Caki2 (cell line): ENCODE measurements around the gene MED25. TPM values are rescaled to one million over a fixed set of nuclear protein-coding genes. Genes with fewer than 3 reads are reported as not detected.

Experiments used
- DNase-seq: peaks from one replicate; pipeline ENCODE4 v3.0.0-alpha.2; 2015; ENCODE audit warnings: low read depth
- in situ Hi-C: cut with HindIII; loops from 2 replicates; pipeline ENCODE4 v1.10.0; 2016; ENCODE audit warnings: low sequenced_read_pairs, low pct_unique_long_range_greater_than_20kb, mixed read lengths
- total RNA-seq: library from RNA; depleted of rRNA; stranded (reverse); fragments of >200 nt; shearing (Covaris generic); gene quantifications from 2 replicates; pipeline ENCODE4 v1.2.3, GENCODE V29; 2014; ENCODE audit warnings: low replicate concordance; rRNA removed

MED25 gene
- total RNA-seq = 27.0 and 34.7 TPM in 2 replicates

GRCh38 chr19:49817964-49818648, at the start of gene MED25:
TSS of gene MED25 (plus strand) at chr19:49818289. CDS start at chr19:49818342, 53 bp downstream.
- peak; percentile 97 for DNase-seq
- in situ Hi-C loops = no loop called here

DNA sequence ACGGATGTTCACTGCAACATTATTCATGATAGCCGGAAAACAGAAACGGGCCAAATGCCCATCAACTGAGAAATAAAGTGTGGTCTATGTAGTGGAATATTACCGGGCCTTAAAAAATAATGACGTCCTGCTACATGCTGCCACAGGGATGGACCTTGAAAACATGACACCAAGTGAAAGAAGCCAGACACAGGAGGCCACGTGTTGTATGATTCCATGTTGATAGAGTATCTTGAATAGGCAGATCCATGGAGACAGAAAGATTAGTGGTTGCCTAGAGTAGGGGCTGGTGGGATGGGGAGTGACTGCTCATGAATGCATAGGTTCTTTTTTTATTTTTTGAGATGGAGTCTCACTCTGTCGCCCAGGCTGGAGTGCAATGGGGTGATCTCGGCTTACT, 47.6 kb upstream of the MED25 start:
- in situ Hi-C loops = no loop called here
- DNase-seq = no peak

DNA sequence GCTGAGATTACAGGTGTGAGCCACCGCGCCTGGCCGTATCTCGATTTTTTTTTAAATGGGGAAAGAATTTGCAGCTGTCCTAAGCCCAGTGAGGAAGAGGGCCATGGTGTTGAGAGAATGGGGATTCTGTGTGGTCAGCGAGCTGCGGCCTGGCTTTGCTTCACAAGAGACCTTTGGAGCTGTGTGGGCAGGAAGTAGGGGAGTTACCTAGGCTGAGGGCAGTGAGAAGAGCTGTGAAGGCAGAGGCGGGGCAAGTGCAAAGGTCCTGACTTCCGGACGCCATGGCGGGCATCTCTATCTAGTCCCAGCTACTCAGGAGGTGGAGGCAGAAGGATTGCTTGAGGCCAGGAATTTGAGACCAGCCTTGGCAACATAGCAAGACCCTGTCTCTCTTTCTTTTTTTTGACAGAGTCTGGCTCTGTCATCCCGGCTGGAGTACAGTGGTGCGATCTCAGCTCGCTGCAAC, 46.4 kb upstream of the MED25 start:
- in situ Hi-C loops = no loop called here
- no peak for DNase-seq

GRCh38 chr19:49772850-49773432, 45.1 kb upstream of the MED25 start:
- DNase-seq = no peak
- in situ Hi-C loops = no loop called here

GRCh38 chr19:49773663-49774350, 44.3 kb upstream of the MED25 start:
- DNase-seq = no peak
- in situ Hi-C loops = no loop called here

GRCh38 chr19:49774969-49775368, 43.1 kb upstream of the MED25 start:
- DNase-seq = no peak
- in situ Hi-C loops = no loop called here

DNA sequence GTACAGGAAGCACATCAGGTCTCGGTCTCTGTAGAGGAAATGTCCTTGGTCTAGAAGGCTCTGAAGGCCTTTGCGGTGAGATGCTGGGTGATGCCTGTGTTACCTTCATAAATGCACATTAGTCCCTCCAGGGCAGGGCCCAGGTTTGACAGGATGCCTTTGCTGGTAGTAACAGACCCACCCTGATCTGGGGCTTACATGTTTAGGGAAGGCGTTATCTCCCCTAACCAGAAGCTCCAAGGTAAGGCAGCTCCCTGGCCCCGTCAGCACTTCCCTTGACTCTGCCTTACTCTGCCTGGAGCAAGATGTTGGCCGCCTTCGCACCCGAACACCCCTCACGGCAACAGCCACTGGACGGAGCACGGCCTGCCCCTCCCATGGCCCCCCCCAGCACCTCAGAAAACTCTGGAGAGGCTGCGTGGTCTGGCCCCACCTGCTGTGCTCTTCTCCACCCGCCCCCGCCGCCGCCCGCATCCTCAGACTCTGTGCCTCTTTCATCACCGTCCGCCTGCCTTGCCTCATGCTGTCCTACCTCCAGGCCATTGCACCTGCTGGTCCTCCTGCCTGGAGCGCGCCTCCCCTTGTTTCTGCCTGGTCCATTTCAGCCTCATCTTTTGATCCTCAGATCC, 42.2 kb upstream of the MED25 start:
- DNase-seq = no peak
- in situ Hi-C loops = no loop called here

GRCh38 chr19:49776371-49776764, 41.7 kb upstream of the MED25 start:
- DNase-seq = no peak
- in situ Hi-C loops = no loop called here

DNA sequence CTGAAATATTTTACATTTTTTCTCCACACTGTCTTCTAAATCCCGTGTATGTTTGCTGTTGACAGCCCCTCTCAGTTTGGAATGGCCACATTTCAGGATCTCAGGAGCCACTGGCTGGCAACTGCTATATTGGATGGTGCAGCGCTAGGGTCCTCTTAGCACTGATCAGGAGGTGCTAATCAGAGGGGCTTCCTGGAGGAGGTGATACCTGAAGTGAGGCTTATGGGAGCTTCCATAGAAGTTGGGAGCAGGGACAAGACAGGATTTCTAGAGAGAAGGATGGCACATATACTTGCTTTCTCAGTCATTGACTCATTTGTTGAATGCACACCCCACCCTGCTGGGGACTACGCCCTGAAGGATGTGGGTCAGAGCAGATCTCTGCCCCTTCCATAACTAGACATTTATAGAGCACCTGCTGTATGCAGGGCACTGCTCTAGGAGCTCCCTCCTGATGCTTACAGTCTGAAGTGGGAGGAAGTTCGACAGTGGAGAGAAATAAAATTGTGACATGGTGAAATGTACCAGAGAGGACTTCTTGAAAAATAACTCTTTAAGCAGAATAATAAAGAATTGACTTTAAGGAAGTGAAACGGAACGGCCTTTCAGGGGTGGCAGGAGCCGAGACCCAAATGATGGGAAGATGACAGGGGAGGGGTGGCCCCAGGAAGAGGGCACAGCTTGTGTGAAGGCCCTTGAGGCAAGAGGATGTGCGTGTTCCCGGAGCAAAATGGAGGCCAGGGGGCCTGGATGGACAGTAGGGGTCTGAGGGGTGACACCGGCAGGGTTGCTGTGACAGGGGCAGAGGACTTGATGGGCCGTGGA, 38.1 kb upstream of the MED25 start:
- no peak for DNase-seq
- in situ Hi-C loops = no loop called here

GRCh38 chr19:49780861-49781260, 37.2 kb upstream of the MED25 start:
- in situ Hi-C loops = no loop called here

GRCh38 chr19:49781394-49781793, 36.7 kb upstream of the MED25 start:
- no peak for DNase-seq
- in situ Hi-C loops = no loop called here

More at GRCh38 chr19:49780861-49781260, 37.2 kb upstream of the MED25 start:
- DNase-seq = no peak

GRCh38 chr19:49782515-49782914, 35.6 kb upstream of the MED25 start:
- DNase-seq = no peak
- in situ Hi-C loops = no loop called here

- in situ Hi-C loops = no loop called here
- peak; percentile 20 for DNase-seq
Measured at GRCh38 chr19:49786376-49786820, 31.7 kb upstream of the MED25 start.

DNA sequence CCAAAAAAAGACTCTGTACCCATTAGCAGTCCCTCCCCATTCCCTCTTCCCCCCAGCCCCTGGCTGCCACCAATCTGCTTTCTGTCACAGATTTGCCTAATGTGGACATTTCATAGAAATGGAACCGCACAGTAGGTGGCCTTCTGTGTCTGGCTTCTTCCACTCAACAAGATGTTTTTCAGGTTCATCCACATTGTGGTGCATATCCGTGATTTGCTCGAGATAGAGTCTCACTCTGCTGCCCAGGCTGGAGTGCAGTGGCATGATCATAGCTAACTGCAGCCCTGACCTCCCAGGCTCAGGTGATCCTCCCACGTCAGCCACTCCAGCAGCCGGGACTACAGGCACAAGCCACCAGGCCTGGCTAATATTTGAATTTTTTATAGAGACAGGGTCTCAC, 30.3 kb upstream of the MED25 start:
- in situ Hi-C loops = no loop called here
- no peak for DNase-seq

DNA sequence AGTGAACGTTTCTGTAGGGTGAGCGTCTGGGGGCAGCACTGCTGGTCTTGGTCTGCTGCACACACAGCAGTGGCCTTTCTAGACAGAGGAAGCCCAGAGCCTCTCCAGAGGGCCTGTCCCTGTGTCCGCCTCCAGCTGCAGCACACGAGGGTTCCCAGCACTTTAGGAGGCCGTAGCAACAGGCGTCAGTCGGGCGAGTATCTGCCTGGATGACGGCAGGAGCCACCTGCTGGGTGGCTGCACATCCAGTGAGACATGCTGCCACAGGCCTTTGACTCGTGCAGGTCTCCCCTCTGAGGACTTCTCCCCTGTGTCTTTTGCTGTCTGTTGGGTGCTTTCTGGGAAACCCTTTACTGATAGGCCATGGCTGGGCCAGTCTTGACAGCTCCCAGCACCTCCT, 29.2 kb upstream of the MED25 start:
- no peak for DNase-seq
- in situ Hi-C loops = no loop called here

GRCh38 chr19:49790866-49791265, 27.2 kb upstream of the MED25 start:
- DNase-seq = no peak
- in situ Hi-C loops = no loop called here

DNA sequence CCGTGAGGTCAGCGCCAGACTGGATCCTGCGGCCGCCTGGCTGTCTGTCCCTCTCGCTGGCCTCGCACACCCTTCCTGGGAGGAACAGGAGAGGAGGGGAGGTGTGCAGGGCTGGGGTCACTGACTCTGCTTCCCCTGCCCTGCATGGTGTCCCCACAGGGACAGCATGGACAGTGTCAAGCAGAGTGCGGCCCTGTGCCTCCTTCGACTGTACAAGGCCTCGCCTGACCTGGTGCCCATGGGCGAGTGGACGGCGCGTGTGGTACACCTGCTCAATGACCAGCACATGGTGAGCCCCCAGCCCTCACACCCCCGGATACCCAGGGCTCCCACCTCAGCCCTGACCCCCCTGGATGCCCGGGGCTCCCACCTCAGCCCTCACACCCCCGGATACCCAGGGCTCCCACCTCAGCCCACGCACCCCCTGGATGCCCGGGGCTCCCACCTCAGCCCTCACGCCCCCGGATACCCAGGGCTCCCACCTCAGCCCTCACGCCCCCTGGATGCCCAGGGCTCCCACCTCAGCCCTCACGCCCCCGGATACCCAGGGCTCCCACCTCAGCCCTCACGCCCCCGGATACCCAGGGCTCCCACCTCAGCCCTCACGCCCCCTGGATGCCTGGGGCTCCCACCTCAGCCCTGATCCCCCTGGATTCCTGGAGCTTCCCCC, 26.2 kb upstream of the MED25 start:
- in situ Hi-C loops = no loop called here
- no peak for DNase-seq
